ENCODE data around the gene CALCR.
"Not testable (repeated sequence)": the region's sequence is repeated elsewhere in the genome, so short reads cannot be mapped to it uniquely, and the experiment has no call there.

CALCR gene

GRCh38 chr7:93574646-93575554 lies at the start of gene CALCR:
Gene CALCR, minus strand, starts transcription at chr7:93574724. Its CDS starts 87,743 bp downstream, at chr7:93486981.
- Histone ChIP-seq H3K27me3 (replicated peaks; ENCODE audit: control insufficient read depth, insufficient read depth, low read length) (peaks cover 42% of the 10 kb centered on the region), H3K9me3 (ENCODE audit: control insufficient read depth, low read length) (no peaks in the 10 kb centered on the region), H3K9ac (ENCODE audit: low read length) (no peak within 1 kb of the TSS), H3K4me1 (ENCODE audit: control insufficient read depth, insufficient read depth, low read length) (peaks cover 6% of the 10 kb centered on the region), H3K4me3 (ENCODE audit: low read length) (peak within 1 kb of the TSS; percentile 75), H3K36me3 (ENCODE audit: control insufficient read depth, insufficient read depth, low read length, severe bottlenecking) (no peaks in the 10 kb centered on the region)
- no peak for DNase-seq (ENCODE audit: low read depth)

- no peaks in the 10 kb centered on the region for H3K27me3 ChIP-seq (replicated peaks; ENCODE audit: control insufficient read depth, insufficient read depth, low read length)
- no peak overlapping the region for H3K4me3 ChIP-seq (ENCODE audit: low read length)
- no peak for DNase-seq (ENCODE audit: low read depth)
- H3K4me1 ChIP-seq (ENCODE audit: control insufficient read depth, insufficient read depth, low read length) = no peaks in the 10 kb centered on the region
- H3K9ac ChIP-seq (ENCODE audit: low read length) = no peak overlapping the region
- peaks cover 10% of the 10 kb centered on the region for H3K9me3 ChIP-seq (ENCODE audit: control insufficient read depth, low read length)
- H3K36me3 ChIP-seq (ENCODE audit: control insufficient read depth, insufficient read depth, low read length, severe bottlenecking) = no peaks in the 10 kb centered on the region
Measured at GRCh38 chr7:93623816-93624215, 49.3 kb upstream of the CALCR start.

- no peak overlapping the region for H3K9ac ChIP-seq (ENCODE audit: low read length)
- DNase-seq (ENCODE audit: low read depth) = peak; percentile 26
- H3K4me3 ChIP-seq (ENCODE audit: low read length) = peak overlapping the region; percentile 61
- no peaks in the 10 kb centered on the region for H3K36me3 ChIP-seq (ENCODE audit: control insufficient read depth, insufficient read depth, low read length, severe bottlenecking)
- no peaks in the 10 kb centered on the region for H3K4me1 ChIP-seq (ENCODE audit: control insufficient read depth, insufficient read depth, low read length)
- peaks cover 9% of the 10 kb centered on the region for H3K9me3 ChIP-seq (ENCODE audit: control insufficient read depth, low read length)
- no peaks in the 10 kb centered on the region for H3K27me3 ChIP-seq (replicated peaks; ENCODE audit: control insufficient read depth, insufficient read depth, low read length)
Measured at GRCh38 chr7:93622036-93623033, 47.8 kb upstream of the CALCR start.

- no peaks in the 10 kb centered on the region for H3K9me3 ChIP-seq (ENCODE audit: control insufficient read depth, low read length)
- no peaks in the 10 kb centered on the region for H3K4me1 ChIP-seq (ENCODE audit: control insufficient read depth, insufficient read depth, low read length)
- no peak for DNase-seq (ENCODE audit: low read depth)
- no peaks in the 10 kb centered on the region for H3K27me3 ChIP-seq (replicated peaks; ENCODE audit: control insufficient read depth, insufficient read depth, low read length)
- H3K9ac ChIP-seq (ENCODE audit: low read length) = no peak overlapping the region
- H3K36me3 ChIP-seq (ENCODE audit: control insufficient read depth, insufficient read depth, low read length, severe bottlenecking) = no peaks in the 10 kb centered on the region
- no peak overlapping the region for H3K4me3 ChIP-seq (ENCODE audit: low read length)
Measured at GRCh38 chr7:93620864-93621263, 46.3 kb upstream of the CALCR start.

GRCh38 chr7:93620057-93620456 lies 45.5 kb upstream of the CALCR start:
- Histone ChIP-seq H3K27me3 (replicated peaks; ENCODE audit: control insufficient read depth, insufficient read depth, low read length) (no peaks in the 10 kb centered on the region), H3K4me3 (ENCODE audit: low read length) (no peak overlapping the region), H3K9ac (ENCODE audit: low read length) (no peak overlapping the region), H3K9me3 (ENCODE audit: control insufficient read depth, low read length) (no peaks in the 10 kb centered on the region), H3K36me3 (ENCODE audit: control insufficient read depth, insufficient read depth, low read length, severe bottlenecking) (no peaks in the 10 kb centered on the region), H3K4me1 (ENCODE audit: control insufficient read depth, insufficient read depth, low read length) (no peaks in the 10 kb centered on the region)
- DNase-seq (ENCODE audit: low read depth) = no peak

- Histone ChIP-seq H3K9me3 (ENCODE audit: control insufficient read depth, low read length) (no peaks in the 10 kb centered on the region), H3K36me3 (ENCODE audit: control insufficient read depth, insufficient read depth, low read length, severe bottlenecking) (no peaks in the 10 kb centered on the region), H3K27me3 (replicated peaks; ENCODE audit: control insufficient read depth, insufficient read depth, low read length) (peaks cover 14% of the 10 kb centered on the region), H3K9ac (ENCODE audit: low read length) (no peak overlapping the region), H3K4me1 (ENCODE audit: control insufficient read depth, insufficient read depth, low read length) (no peaks in the 10 kb centered on the region), H3K4me3 (ENCODE audit: low read length) (no peak overlapping the region)
- no peak for DNase-seq (ENCODE audit: low read depth)
Measured at GRCh38 chr7:93601363-93601762, 26.8 kb upstream of the CALCR start.

- no peaks in the 10 kb centered on the region for H3K36me3 ChIP-seq (ENCODE audit: control insufficient read depth, insufficient read depth, low read length, severe bottlenecking)
Measured at GRCh38 chr7:93594250-93594649, 19.7 kb upstream of the CALCR start.

GRCh38 chr7:93592588-93593266 lies 18.2 kb upstream of the CALCR start:
- Histone ChIP-seq H3K4me3 (ENCODE audit: low read length) (no peak overlapping the region), H3K36me3 (ENCODE audit: control insufficient read depth, insufficient read depth, low read length, severe bottlenecking) (no peaks in the 10 kb centered on the region), H3K27me3 (replicated peaks; ENCODE audit: control insufficient read depth, insufficient read depth, low read length) (no peaks in the 10 kb centered on the region), H3K4me1 (ENCODE audit: control insufficient read depth, insufficient read depth, low read length) (no peaks in the 10 kb centered on the region), H3K9ac (ENCODE audit: low read length) (no peak overlapping the region), H3K9me3 (ENCODE audit: control insufficient read depth, low read length) (no peaks in the 10 kb centered on the region)
- no peak for DNase-seq (ENCODE audit: low read depth)

More at GRCh38 chr7:93594250-93594649, 19.7 kb upstream of the CALCR start:
- no peaks in the 10 kb centered on the region for H3K27me3 ChIP-seq (replicated peaks; ENCODE audit: control insufficient read depth, insufficient read depth, low read length)
- H3K9me3 ChIP-seq (ENCODE audit: control insufficient read depth, low read length) = no peaks in the 10 kb centered on the region
- no peak overlapping the region for H3K9ac ChIP-seq (ENCODE audit: low read length)
- no peaks in the 10 kb centered on the region for H3K4me1 ChIP-seq (ENCODE audit: control insufficient read depth, insufficient read depth, low read length)
- H3K4me3 ChIP-seq (ENCODE audit: low read length) = no peak overlapping the region
- DNase-seq (ENCODE audit: low read depth) = no peak

GRCh38 chr7:93591224-93592050 lies 16.9 kb upstream of the CALCR start:
- H3K27me3 ChIP-seq (replicated peaks; ENCODE audit: control insufficient read depth, insufficient read depth, low read length); H3K9ac ChIP-seq (ENCODE audit: low read length); DNase-seq (ENCODE audit: low read depth); H3K4me1 ChIP-seq (ENCODE audit: control insufficient read depth, insufficient read depth, low read length); H3K4me3 ChIP-seq (ENCODE audit: low read length); H3K36me3 ChIP-seq (ENCODE audit: control insufficient read depth, insufficient read depth, low read length, severe bottlenecking); H3K9me3 ChIP-seq (ENCODE audit: control insufficient read depth, low read length): not testable (repeated sequence)

GRCh38 chr7:93586479-93586865 lies 11.9 kb upstream of the CALCR start:
- not testable (repeated sequence) for H3K9ac ChIP-seq (ENCODE audit: low read length); H3K9me3 ChIP-seq (ENCODE audit: control insufficient read depth, low read length); H3K36me3 ChIP-seq (ENCODE audit: control insufficient read depth, insufficient read depth, low read length, severe bottlenecking); H3K4me1 ChIP-seq (ENCODE audit: control insufficient read depth, insufficient read depth, low read length); H3K27me3 ChIP-seq (replicated peaks; ENCODE audit: control insufficient read depth, insufficient read depth, low read length); DNase-seq (ENCODE audit: low read depth); H3K4me3 ChIP-seq (ENCODE audit: low read length)
